ENCODE measurements around the gene APOB.
A peak's percentile ranks its signal among the peaks of the same experiment; 100 is the strongest.

Gene APOB

GRCh38 chr2:21003572-21004180 lies 40.2 kb downstream of the APOB start:
- no peak for DNase-seq

- no peak for DNase-seq
Measured at GRCh38 chr2:21002814-21003192, 41.1 kb downstream of the APOB start.

- DNase-seq = no peak
Measured at GRCh38 chr2:21001988-21002813, 41.7 kb downstream of the APOB start.

- no peak for DNase-seq
Measured at GRCh38 chr2:21001225-21001946, 42.5 kb downstream of the APOB start.

- peak; percentile 40 for DNase-seq
Measured at GRCh38 chr2:20999906-21000645, 43.8 kb downstream of the APOB start.

GRCh38 chr2:20998972-20999905 lies 44.6 kb downstream of the APOB start:
- no peak for DNase-seq

GRCh38 chr2:20997953-20998722 lies 45.7 kb downstream of the APOB start:
- no peak for DNase-seq

GRCh38 chr2:20994130-20994529 lies 49.7 kb downstream of the APOB start:
- no peak for DNase-seq

GRCh38 chr2:20992201-20992711 lies 51.6 kb downstream of the APOB start:
- DNase-seq = no peak

- DNase-seq = no peak
Measured at GRCh38 chr2:20990442-20991430, 53.1 kb downstream of the APOB start.

- DNase-seq = no peak
Measured at GRCh38 chr2:20989404-20989803, 54.5 kb downstream of the APOB start.

GRCh38 chr2:20988905-20989304 lies 55.0 kb downstream of the APOB start:
- no peak for DNase-seq

GRCh38 chr2:20986024-20986939 lies 57.6 kb downstream of the APOB start:
- DNase-seq = peak; percentile 49

- DNase-seq = no peak
Measured at GRCh38 chr2:20985062-20985461, 58.8 kb downstream of the APOB start.

GRCh38 chr2:20984408-20984807 lies 59.5 kb downstream of the APOB start:
- no peak for DNase-seq

GRCh38 chr2:20983844-20984243 lies 60.0 kb downstream of the APOB start:
- no peak for DNase-seq

GRCh38 chr2:20982861-20983260 lies 61.0 kb downstream of the APOB start:
- DNase-seq = no peak

GRCh38 chr2:20977520-20978180 lies 66.2 kb downstream of the APOB start:
- peak; percentile 43 for DNase-seq

All from femur (tissue), 1 donor.